Ovary (tissue), 10 donors: Measurements from ENCODE around the gene NAT10. TPM values are rescaled to one million over a fixed set of nuclear protein-coding genes. Genes with fewer than 3 reads are reported as not detected.
A peak's percentile ranks its signal among the peaks of the same experiment; 100 is the strongest.

Source experiments
- DNase-seq, 5 donors: peaks; one replicate each; pipeline ENCODE4 v3.0.0-alpha.2; 2019 to 2020
- H3K27ac ChIP-seq, 2 donors: fragments of 200-600 bp; one replicate each; pipeline versions ENCODE4 v1.5.1 to v1.8.0; 2019 to 2022
- H3K27me3 ChIP-seq: fragments of 200-600 bp; one replicate; pipeline ENCODE4 v1.8.0; 2022
- H3K36me3 ChIP-seq: fragments of 200-600 bp; sonication (generic); one replicate; pipeline ENCODE4 v1.5.1; 2019
- H3K4me1 ChIP-seq: one replicate; pipeline ENCODE4 v1.8.1; 2013; ENCODE audit warnings: mild to moderate bottlenecking, moderate library complexity; ENCODE audit not compliant: insufficient read depth
- H3K4me3 ChIP-seq: fragments of 200-600 bp; sonication (generic); one replicate; pipeline ENCODE4 v1.5.1; 2017
- H3K9me3 ChIP-seq, 2 donors: fragments of 200-600 bp in 1 of 2; sonication (generic) in 1 of 2; one replicate each; pipeline versions ENCODE4 v1.5.1 to v1.8.1; 2013 to 2019; ENCODE audit warnings: mild to moderate bottlenecking in 1 of 2, moderate library complexity in 1 of 2
- EP300 ChIP-seq: sonication (generic); formaldehyde crosslinking; IDR thresholded peaks from one replicate; pipeline ENCODE4 v1.6.1; 2017; ENCODE audit warnings: antibody characterized with exemption
- POLR2A ChIP-seq: fragments of 450-650 bp; IDR thresholded peaks from one replicate; pipeline ENCODE4 v1.6.1; 2017; ENCODE audit warnings: antibody characterized with exemption, mild to moderate bottlenecking, moderate library complexity
- WGBS, 3 donors: extraction: QIAGEN DNeasy Blood & Tissue Kit in 1 of 3; methylation state at CpG; one replicate each; pipeline versions ENCODE4 v1.1.5 to v1.1.7; 2013 to 2017; 5-methylcytosine and 5-hydroxymethylcytosine counted together
- intact Hi-C, 4 donors: fragments of 100-400 bp; cut with DNase I; formaldehyde crosslinking; loops; one replicate each; pipeline versions ENCODE4 v1.11.0 to v1.15.1; 2022 to 2023
- long read RNA-seq, 3 donors: library from polyadenylated mRNA in 2 of 3; unstranded in 2 of 3; transcript quantifications; one replicate each; pipeline ENCODE4 v2.0.0 and lab custom pipeline, GENCODE V29; 2021 to 2026
- polyA plus RNA-seq, 2 donors: library from polyadenylated mRNA; stranded (reverse); fragments of 200-250 nt in 1 of 2; fragments of 350-450 nt in 1 of 2; fragmentation: Illumina TruSeq in 1 of 2; extraction: RNeasy Lipid Tissue Mini Kit (QIAGEN cat#74804) in 1 of 2; gene quantifications; one replicate each; pipeline ENCODE4 v1.2.3, GENCODE V29; 2013 to 2014
- total RNA-seq, 7 donors: library from RNA; depleted of rRNA in 2 of 7; stranded (reverse); fragments of >200 nt in 2 of 7; fragmentation: NEBNext Ultra II Directional in 3 of 7; extraction: Animal tissue kit (Norgen Biotek cat#: 25700) in 3 of 7; gene quantifications; one replicate each; pipeline versions ENCODE4 v1.1.0 to v1.2.4, GENCODE V29; 2016 to 2023
- TF ChIP-seq, protein P1 (sequence below), 3 donors: fragments of 450-650 bp in 2 of 3; fragments of 200-600 bp in 1 of 3; IDR thresholded peaks; one replicate each; pipeline versions ENCODE4 v1.5.1 to v1.8.0; 2016 to 2022; ENCODE audit warnings: antibody characterized with exemption in 3 of 3, mild to moderate bottlenecking in 1 of 3
- donor health status: DM: no; HTN: no; CAD: no; lungs with moderate emphysema.
- donor health status: DM: no; HTN: no; CAD: no.
- donor health status: Bipolar disorder and iron deficiency.
- donor health status: DM: yes; HTN: yes; CAD: no.
- donor health status: DM: no; HTN: no; CAD: no.
- donor health status: DM: yes; HTN: yes; CAD: no.

NAT10 gene
- total RNA-seq (10 to 100 TPM; 20.5 to 60.9 (median 49.1) TPM), polyA plus RNA-seq (10 to 100 TPM; 19.8 to 60.2 TPM)
- long read RNA-seq, donor 1, full-length matches to known transcripts, result 5 of 26 reads
- long read RNA-seq, donor 1, partial matches to known transcripts, result 20 of 26 reads
- long read RNA-seq, donor 1, other reads (novel, unspliced or antisense), result 1 of 26 reads
- long read RNA-seq, donor 2, full-length matches to known transcripts, result 6 of 36 reads
- long read RNA-seq, donor 2, partial matches to known transcripts, result 30 of 36 reads
- long read RNA-seq, donor 2, other reads (novel, unspliced or antisense), result 0 of 36 reads
- long read RNA-seq, donor 3, full-length matches to known transcripts, result 21 of 58 reads
- long read RNA-seq, donor 3, partial matches to known transcripts, result 29 of 58 reads
- long read RNA-seq, donor 3, other reads (novel, unspliced or antisense), result 8 of 58 reads

DNA sequence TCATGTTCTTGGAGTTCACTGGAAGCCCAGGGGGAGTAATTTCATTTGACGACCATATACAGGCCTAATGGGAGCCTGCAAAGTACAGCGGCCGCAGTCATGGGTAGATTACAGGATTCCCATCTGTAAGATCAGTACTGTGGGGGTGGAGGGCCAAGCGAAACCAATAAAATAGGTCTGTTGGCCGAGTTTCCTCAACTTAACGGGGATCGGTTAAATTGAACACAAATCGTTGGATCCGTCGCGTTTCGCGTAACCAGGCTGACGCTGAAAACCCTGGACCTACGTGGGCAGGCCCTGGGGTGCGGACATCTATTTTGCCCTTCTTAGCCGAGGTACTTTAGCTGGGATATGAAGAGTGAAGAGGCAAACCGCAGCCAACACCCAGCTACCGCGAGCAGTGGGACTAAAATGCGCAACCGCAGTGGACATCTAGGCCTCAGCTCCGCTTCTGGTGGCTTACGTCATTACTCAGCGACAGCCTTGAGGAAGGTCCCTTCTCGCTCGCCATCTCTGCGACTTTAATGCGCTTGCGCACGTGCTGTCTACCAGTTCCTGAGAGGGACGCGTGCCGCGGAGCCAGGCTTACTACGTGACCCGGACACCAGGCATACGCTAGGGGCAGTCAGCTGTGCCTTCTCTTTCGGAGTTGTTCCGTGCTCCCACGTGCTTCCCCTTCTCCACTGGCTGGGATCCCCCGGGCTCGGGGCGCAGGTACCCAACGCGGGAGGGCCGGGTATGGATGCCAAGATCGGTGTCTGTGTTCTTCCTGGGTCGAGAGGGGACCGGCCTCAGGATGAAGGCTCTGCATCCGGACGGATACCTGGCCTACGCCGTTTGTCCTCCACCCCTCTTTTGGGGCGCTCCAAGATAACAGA lies at the start of gene NAT10:
NAT10 (plus strand) TSS at position 551 of the 878 bp plus-strand sequence. CDS start 2,597 bp downstream, outside the sequence.
- WGBS, 3 donors, result 0% methylated on average over 54 to 55 of the region's 55 CpGs
- DNase-seq, result peak; percentile 95 to 97 (median 96)
- Histone ChIP-seq H3K36me3 (no peaks in the 10 kb centered on the region), H3K27me3 (no peaks in the 10 kb centered on the region), H3K4me1 (peaks cover 4% of the 10 kb centered on the region), H3K4me3 (peak within 1 kb of the TSS; percentile 78), H3K27ac (peak within 1 kb of the TSS; percentile 45 to 85), H3K9me3 (no peaks in the 10 kb centered on the region)
- TF ChIP-seq, protein P1, sequence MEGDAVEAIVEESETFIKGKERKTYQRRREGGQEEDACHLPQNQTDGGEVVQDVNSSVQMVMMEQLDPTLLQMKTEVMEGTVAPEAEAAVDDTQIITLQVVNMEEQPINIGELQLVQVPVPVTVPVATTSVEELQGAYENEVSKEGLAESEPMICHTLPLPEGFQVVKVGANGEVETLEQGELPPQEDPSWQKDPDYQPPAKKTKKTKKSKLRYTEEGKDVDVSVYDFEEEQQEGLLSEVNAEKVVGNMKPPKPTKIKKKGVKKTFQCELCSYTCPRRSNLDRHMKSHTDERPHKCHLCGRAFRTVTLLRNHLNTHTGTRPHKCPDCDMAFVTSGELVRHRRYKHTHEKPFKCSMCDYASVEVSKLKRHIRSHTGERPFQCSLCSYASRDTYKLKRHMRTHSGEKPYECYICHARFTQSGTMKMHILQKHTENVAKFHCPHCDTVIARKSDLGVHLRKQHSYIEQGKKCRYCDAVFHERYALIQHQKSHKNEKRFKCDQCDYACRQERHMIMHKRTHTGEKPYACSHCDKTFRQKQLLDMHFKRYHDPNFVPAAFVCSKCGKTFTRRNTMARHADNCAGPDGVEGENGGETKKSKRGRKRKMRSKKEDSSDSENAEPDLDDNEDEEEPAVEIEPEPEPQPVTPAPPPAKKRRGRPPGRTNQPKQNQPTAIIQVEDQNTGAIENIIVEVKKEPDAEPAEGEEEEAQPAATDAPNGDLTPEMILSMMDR (IDR thresholded peaks at IDR 0.05), result peak in 2 of 3 donors; percentile 15 to 21
- TF ChIP-seq POLR2A (peak; percentile 77), EP300 (no peak)
- intact Hi-C loops, result loop anchor here (5.0 to 10.0 kb wide), 2 partner anchors 51 to 53 kb away; partner anchors contain the start of gene CAPRIN1 (in 4 of the 4)

DNA sequence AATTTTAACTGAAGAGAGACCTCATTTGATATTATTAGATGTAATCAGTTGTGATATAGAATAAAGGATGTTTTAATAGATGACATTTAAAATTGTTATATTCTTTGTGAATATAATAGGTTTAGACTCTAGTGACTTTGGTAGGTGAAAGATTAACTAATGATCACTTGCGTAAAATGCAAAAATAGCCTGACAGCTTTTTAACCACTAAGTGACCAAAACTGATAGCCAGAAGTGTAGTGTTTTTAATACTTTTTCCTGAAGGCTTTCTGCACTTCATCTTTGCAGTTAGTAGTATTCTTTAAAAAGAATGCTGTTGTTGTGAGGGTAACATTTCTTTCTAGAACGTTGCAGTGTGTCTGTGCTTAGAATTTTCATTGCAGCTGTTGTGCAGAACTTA lies 48.8 kb upstream of the NAT10 start:
- WGBS, 3 donors, result 27 to 37% (median 34%) methylated on average over 2 of the region's 2 CpGs
- no peaks in the 10 kb centered on the region for H3K9me3 ChIP-seq
- H3K27me3 ChIP-seq, result no peaks in the 10 kb centered on the region
- H3K27ac ChIP-seq, result no peak overlapping the region
- peaks cover 8% of the 10 kb centered on the region for H3K4me1 ChIP-seq
- intact Hi-C loops, result loop anchor here in 3 of 4 donors (10.0 kb wide), 2 partner anchors 48 to 218 kb away; partner anchors contain the start of gene NAT10 (in 2 of the 3)
- DNase-seq, result no peak
- TF ChIP-seq, protein P1 (IDR thresholded peaks at IDR 0.05), result no peak
- TF ChIP-seq EP300 (no peak), POLR2A (no peak)
- H3K36me3 ChIP-seq, result no peaks in the 10 kb centered on the region
- H3K4me3 ChIP-seq, result no peak overlapping the region

DNA sequence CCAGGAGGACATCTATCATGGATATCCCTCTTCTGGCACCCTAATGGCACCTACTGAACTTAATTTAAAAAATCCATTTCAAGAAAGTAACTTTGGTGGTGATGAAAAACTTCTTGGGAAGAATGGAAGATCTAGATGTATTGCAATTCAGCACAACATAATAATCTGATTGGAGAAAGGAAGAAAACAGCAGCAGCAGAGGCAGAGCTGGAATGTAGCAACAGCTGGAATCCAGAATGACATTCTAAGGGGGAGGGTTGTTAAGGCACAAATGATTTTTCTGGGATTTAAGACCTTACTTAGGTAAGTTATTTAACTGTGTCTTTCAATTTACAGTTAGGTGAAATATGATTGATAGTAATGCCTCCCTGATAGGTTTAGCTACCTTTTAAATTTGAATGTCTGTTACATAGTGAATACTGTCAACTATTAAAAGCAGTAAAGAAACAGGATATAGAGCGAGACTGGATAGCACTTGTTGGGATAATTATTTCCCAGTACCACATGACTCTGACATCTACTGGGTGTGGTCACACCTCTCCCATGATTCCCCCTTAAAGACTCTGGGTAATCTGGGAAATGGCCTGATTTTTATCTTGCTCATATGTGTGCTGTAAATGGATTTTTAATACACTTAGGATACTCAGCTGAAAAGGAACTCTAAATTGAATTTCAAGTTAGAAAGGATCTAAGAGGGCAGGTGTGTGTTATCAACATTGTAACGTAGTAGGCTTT lies 42.2 kb upstream of the NAT10 start:
- no peaks in the 10 kb centered on the region for H3K36me3 ChIP-seq
- no peaks in the 10 kb centered on the region for H3K9me3 ChIP-seq
- intact Hi-C loops, result no loop called here
- TF ChIP-seq POLR2A, result no peak
- no peak for TF ChIP-seq EP300
- TF ChIP-seq, protein P1 (IDR thresholded peaks at IDR 0.05), result no peak
- H3K4me3 ChIP-seq, result no peak overlapping the region
- H3K4me1 ChIP-seq, result peaks cover 10% of the 10 kb centered on the region
- DNase-seq, result no peak
- 74 to 80% (median 79%) methylated on average over 2 of the region's 2 CpGs for WGBS, 3 donors
- H3K27me3 ChIP-seq, result no peaks in the 10 kb centered on the region
- no peak overlapping the region for H3K27ac ChIP-seq

DNA sequence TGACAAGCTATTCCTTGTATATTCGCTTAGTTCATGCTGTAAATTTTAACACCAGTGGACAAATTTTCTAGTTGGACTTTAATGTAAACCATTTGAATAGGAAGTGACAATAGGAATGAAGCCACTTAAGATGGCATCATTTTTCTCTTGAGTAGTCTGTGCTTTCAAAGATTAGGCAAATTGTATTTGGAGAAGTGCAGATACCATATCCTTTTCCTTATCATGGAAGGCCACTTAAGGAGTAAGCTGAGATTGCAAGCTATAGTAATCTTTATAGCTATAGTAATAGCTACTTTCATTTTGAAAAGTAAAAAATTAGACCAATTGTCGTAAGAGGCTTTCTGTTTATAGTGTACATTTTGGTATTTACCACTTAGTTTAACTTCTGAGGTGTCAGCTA lies 41.1 kb upstream of the NAT10 start:
- Histone ChIP-seq H3K9me3 (no peaks in the 10 kb centered on the region), H3K27ac (no peak overlapping the region), H3K4me1 (peaks cover 11% of the 10 kb centered on the region), H3K4me3 (no peak overlapping the region), H3K36me3 (no peaks in the 10 kb centered on the region), H3K27me3 (no peaks in the 10 kb centered on the region)
- TF ChIP-seq, protein P1 (IDR thresholded peaks at IDR 0.05), result no peak
- TF ChIP-seq EP300 (no peak), POLR2A (no peak)
- no peak for DNase-seq
- WGBS, 3 donors, result 68 to 84% (median 76%) methylated on average over 2 of the region's 2 CpGs
- intact Hi-C loops, result no loop called here
